DOHH2 (cell line): ENCODE results near the gene CD40.

ENCODE experiments used
- H3F3A ChIP-seq: fragments of 200-600 bp; sonication (generic), shearing (Covaris generic); 2 replicates; pipeline ENCODE4 v1.6.0; 2016; ENCODE audit warnings: antibody characterized with exemption, mild to moderate bottlenecking; ENCODE audit not compliant: control insufficient read depth, insufficient read depth
- H3K27ac ChIP-seq: fragments of 200-600 bp; sonication (generic); 2 replicates; pipeline ENCODE4 v1.5.1; 2014; ENCODE audit warnings: low read depth, mild to moderate bottlenecking, low read length, moderate library complexity
- H3K27me3 ChIP-seq: fragments of 200-600 bp; sonication (generic); 2 replicates; pipeline ENCODE4 v1.6.1; 2014; ENCODE audit warnings: mild to moderate bottlenecking, low read length, mixed read lengths; ENCODE audit not compliant: control insufficient read depth
- H3K36me3 ChIP-seq: fragments of 200-600 bp; sonication (generic); 2 replicates; pipeline ENCODE4 v1.6.1; 2014; ENCODE audit warnings: mild to moderate bottlenecking, low read length, moderate library complexity, mixed read lengths; ENCODE audit not compliant: control insufficient read depth
- H3K4me1 ChIP-seq: fragments of 200-600 bp; sonication (generic); 2 replicates; pipeline ENCODE4 v1.6.1; 2014; ENCODE audit warnings: mild to moderate bottlenecking, low read length, mixed read lengths; ENCODE audit not compliant: control insufficient read depth
- H3K4me2 ChIP-seq: fragments of 200-600 bp; sonication (generic); 2 replicates; pipeline ENCODE4 v1.6.0; 2014; ENCODE audit warnings: mild to moderate bottlenecking, low read length, moderate library complexity
- H3K4me3 ChIP-seq: fragments of 200-600 bp; sonication (generic); 2 replicates; pipeline ENCODE4 v1.5.1; 2014; ENCODE audit warnings: mild to moderate bottlenecking, low read length, mixed read lengths
- H3K79me2 ChIP-seq: fragments of 200-600 bp; sonication (generic); 2 replicates; pipeline ENCODE4 v1.6.1; 2014; ENCODE audit warnings: mild to moderate bottlenecking, low read length, mixed read lengths; ENCODE audit not compliant: control insufficient read depth
- H3K9me2 ChIP-seq: fragments of 200-600 bp; sonication (generic); replicated peaks from 2 replicates; pipeline ENCODE4 v1.6.1; 2014; ENCODE audit warnings: mild to moderate bottlenecking, low read length, mixed read lengths; ENCODE audit not compliant: control insufficient read depth
- H3K9me3 ChIP-seq: fragments of 200-600 bp; sonication (generic); 2 replicates; pipeline ENCODE4 v1.6.1; 2014; ENCODE audit warnings: antibody characterized with exemption, low read length, mixed read lengths; ENCODE audit not compliant: control insufficient read depth, insufficient read depth
- H4K20me1 ChIP-seq: fragments of 200-600 bp; sonication (generic); 2 replicates; pipeline ENCODE4 v1.6.0; 2014; ENCODE audit warnings: low read depth, mild to moderate bottlenecking, antibody characterized with exemption, low read length, moderate library complexity; ENCODE audit not compliant: control insufficient read depth, insufficient read depth
- EZH2phosphoT487 ChIP-seq: fragments of 200-600 bp; sonication (generic); IDR thresholded peaks from 2 replicates; pipeline ENCODE4 v1.6.1; 2017; ENCODE audit warnings: borderline replicate concordance, mild to moderate bottlenecking, antibody characterized with exemption, low read length, moderate library complexity, mixed read lengths
- TF ChIP-seq, protein P1 (sequence below): fragments of 200-600 bp; sonication (generic); IDR thresholded peaks from one replicate; pipeline ENCODE4 v1.5.1; 2014; ENCODE audit warnings: antibody characterized with exemption, mild to moderate bottlenecking, low read depth, low read length; ENCODE audit not compliant: poor library complexity, severe bottlenecking

Gene CD40

DNA sequence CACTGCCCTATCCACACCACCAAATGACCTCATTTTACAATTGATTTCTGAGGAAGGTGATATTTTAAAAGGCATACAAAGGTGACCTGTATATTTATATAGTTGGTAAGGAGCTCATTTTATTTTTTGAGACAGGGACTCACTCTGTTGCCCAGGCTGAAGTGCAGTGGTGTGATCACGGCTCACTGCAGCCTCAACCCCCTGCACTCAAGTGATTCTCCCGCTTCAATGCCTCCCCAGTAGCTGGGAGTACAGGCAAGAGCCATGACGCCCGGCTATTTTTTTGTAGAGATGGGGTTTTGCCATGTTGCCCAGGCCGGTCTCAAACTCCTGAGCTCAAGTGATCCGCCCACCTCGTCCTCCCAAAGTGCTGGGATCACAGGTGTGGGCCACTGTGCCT is 41.3 kb upstream of the CD40 start:
- Histone ChIP-seq H3K27me3 (no peaks in the 10 kb centered on the region), H3K27ac (no peak overlapping the region), H3K4me1 (no peaks in the 10 kb centered on the region), H3K4me2 (no peak overlapping the region), H3K4me3 (no peak overlapping the region), H3F3A (no peaks in the 10 kb centered on the region; the same call in 1 of the 2 replicates), H3K9me2 (no peaks in the 10 kb centered on the region), H3K36me3 (peaks cover 65% of the 10 kb centered on the region), H3K9me3 (no peaks in the 10 kb centered on the region), H3K79me2 (peaks cover 64% of the 10 kb centered on the region), H4K20me1 (peaks cover 23% of the 10 kb centered on the region)
- TF ChIP-seq, protein P1, sequence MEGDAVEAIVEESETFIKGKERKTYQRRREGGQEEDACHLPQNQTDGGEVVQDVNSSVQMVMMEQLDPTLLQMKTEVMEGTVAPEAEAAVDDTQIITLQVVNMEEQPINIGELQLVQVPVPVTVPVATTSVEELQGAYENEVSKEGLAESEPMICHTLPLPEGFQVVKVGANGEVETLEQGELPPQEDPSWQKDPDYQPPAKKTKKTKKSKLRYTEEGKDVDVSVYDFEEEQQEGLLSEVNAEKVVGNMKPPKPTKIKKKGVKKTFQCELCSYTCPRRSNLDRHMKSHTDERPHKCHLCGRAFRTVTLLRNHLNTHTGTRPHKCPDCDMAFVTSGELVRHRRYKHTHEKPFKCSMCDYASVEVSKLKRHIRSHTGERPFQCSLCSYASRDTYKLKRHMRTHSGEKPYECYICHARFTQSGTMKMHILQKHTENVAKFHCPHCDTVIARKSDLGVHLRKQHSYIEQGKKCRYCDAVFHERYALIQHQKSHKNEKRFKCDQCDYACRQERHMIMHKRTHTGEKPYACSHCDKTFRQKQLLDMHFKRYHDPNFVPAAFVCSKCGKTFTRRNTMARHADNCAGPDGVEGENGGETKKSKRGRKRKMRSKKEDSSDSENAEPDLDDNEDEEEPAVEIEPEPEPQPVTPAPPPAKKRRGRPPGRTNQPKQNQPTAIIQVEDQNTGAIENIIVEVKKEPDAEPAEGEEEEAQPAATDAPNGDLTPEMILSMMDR, result no peak
- no peak for TF ChIP-seq EZH2phosphoT487

DNA sequence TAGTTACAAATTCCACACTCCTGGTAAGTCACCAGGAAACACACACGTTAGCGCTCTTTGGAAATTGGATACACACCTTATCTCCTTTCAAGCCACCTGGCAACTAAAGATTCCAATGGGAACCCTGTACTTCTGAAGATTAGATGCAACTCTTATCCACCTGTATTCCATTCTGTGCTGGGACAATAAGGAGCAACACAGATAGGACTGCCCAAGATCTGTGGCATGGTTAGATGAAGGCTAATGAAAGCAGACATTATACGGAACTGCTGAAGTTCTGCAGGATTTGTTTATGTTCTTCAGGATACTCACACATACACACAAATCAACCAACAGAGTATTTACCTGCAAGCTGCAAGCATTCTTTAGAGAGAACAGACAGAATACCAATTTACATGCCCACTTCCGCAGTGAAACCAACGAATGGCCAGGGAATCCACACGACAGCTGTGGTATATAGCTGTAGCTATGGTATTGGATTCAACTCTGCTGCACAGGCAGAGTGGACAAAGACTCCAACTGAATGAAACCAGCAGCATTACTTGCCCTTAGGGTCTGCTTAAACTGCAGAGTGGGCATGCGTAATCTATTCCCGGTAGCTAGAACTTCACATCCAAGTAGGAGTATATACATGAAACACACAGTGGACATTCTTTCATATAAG is 40.3 kb upstream of the CD40 start:
- Histone ChIP-seq H3K27me3 (no peaks in the 10 kb centered on the region), H3F3A (no peaks in the 10 kb centered on the region; the same call in 1 of the 2 replicates), H3K36me3 (peaks cover 65% of the 10 kb centered on the region), H4K20me1 (peaks cover 27% of the 10 kb centered on the region), H3K79me2 (peaks cover 68% of the 10 kb centered on the region), H3K4me2 (no peak overlapping the region), H3K27ac (no peak overlapping the region), H3K4me3 (no peak overlapping the region), H3K4me1 (0 out of 2 replicates have a peak, but pooled peaks cover 3% of the 10 kb centered on the region), H3K9me3 (no peaks in the 10 kb centered on the region), H3K9me2 (no peaks in the 10 kb centered on the region)
- TF ChIP-seq, protein P1, result no peak
- no peak for TF ChIP-seq EZH2phosphoT487

DNA sequence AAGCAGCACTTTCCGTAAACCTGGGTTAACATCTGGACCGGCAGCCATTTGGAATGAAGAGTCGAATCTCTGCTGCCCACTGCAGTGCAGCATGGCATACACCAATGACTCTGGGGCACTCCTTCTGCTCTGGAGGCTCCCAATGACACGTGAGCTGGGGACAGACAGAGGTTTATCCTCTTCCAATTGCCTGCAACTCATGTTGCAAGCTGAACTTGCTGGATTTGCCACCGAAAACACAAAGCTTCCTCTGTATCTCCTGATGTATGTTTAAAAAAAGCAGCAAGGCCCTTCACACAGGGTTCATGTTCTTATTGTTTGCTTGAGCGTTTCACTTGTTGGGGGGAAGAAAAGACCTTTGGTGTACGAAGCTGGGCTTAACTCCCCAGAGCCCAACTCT is 39.2 kb upstream of the CD40 start:
- Histone ChIP-seq H3F3A (no peaks in the 10 kb centered on the region; the same call in 1 of the 2 replicates), H3K36me3 (peaks cover 59% of the 10 kb centered on the region), H3K4me3 (no peak overlapping the region), H3K79me2 (peaks cover 80% of the 10 kb centered on the region), H4K20me1 (peaks cover 36% of the 10 kb centered on the region), H3K27me3 (no peaks in the 10 kb centered on the region), H3K9me2 (no peaks in the 10 kb centered on the region), H3K9me3 (no peaks in the 10 kb centered on the region), H3K4me2 (no peak overlapping the region), H3K4me1 (0 out of 2 replicates have a peak, but pooled peaks cover 3% of the 10 kb centered on the region), H3K27ac (no peak overlapping the region)
- no peak for TF ChIP-seq EZH2phosphoT487
- TF ChIP-seq, protein P1, result no peak
